Tibial nerve (tissue), 4 donors: ENCODE results near the gene CACNA1G.

Experiments
- CTCF ChIP-seq, 5 experiments: fragments of 200-600 bp in 3 of 5; fragments of 450-650 bp in 2 of 5; sonication (generic) in 3 of 5; IDR thresholded peaks; one replicate each; pipeline ENCODE4 v1.5.1; 2016 to 2019; ENCODE audit warnings: antibody characterized with exemption in 5 of 5, mild to moderate bottlenecking in 3 of 5, moderate library complexity in 2 of 5
- EP300 ChIP-seq, 2 donors: sonication (generic); formaldehyde crosslinking; IDR thresholded peaks; one replicate each; pipeline ENCODE4 v1.6.1; 2017; ENCODE audit warnings: antibody characterized with exemption in 2 of 2, mild to moderate bottlenecking in 1 of 2
- POLR2A ChIP-seq, 2 donors: fragments of 450-650 bp; IDR thresholded peaks; one replicate each; pipeline ENCODE4 v1.6.1; 2017; ENCODE audit warnings: antibody characterized with exemption in 2 of 2, mild to moderate bottlenecking in 2 of 2, moderate library complexity in 2 of 2

- no peak for TF ChIP-seq CTCF (IDR thresholded peaks at IDR 0.05)
- no peak for TF ChIP-seq POLR2A (IDR thresholded peaks at IDR 0.05)
- TF ChIP-seq EP300 (IDR thresholded peaks at IDR 0.05), result no peak
Measured at GRCh38 chr17:50566886-50567285, 6.4 kb downstream of the CACNA1G start.
